Measurements from ENCODE around the gene EFCAB10.

GRCh38 chr7:105623906-105624305 lies 42.6 kb upstream of the EFCAB10 start:
- TF ChIP-seq CTCF (IDR thresholded peaks at IDR 0.05) (no peak), POLR2A (IDR thresholded peaks at IDR 0.05) (no peak)

Measured in gastroesophageal sphincter (tissue), 3 donors.